Transverse colon (tissue), 4 donors: ENCODE measurements around the gene PNMA8C. TPM values are rescaled to one million over a fixed set of nuclear protein-coding genes. Genes with fewer than 3 reads are reported as not detected.
A peak's percentile ranks its signal among the peaks of the same experiment; 100 is the strongest.

Source experiments
- DNase-seq: peaks from one replicate; pipeline ENCODE4 v3.0.0-alpha.2; 2019
- H3K27ac ChIP-seq, 4 donors: fragments of 200-600 bp; sonication (generic); 2 replicates each; pipeline ENCODE4 v1.5.1; 2016 to 2018; ENCODE audit warnings: inconsistent platforms in 4 of 4
- H3K27me3 ChIP-seq: fragments of 200-600 bp; sonication (generic); 2 replicates; pipeline ENCODE4 v1.5.1; 2017; ENCODE audit warnings: inconsistent platforms
- H3K36me3 ChIP-seq, 4 donors: fragments of 200-600 bp; sonication (generic); 2 replicates each; pipeline ENCODE4 v1.5.1; 2017 to 2019; ENCODE audit warnings: inconsistent platforms in 4 of 4
- H3K4me1 ChIP-seq, 4 donors: fragments of 200-600 bp; sonication (generic); 2 replicates each; pipeline ENCODE4 v1.5.1; 2017 to 2020; ENCODE audit warnings: inconsistent platforms in 4 of 4
- H3K4me3 ChIP-seq, 4 donors: fragments of 200-600 bp; sonication (generic); 1 replicate in 1 of 4; 2 replicates in 3 of 4; pipeline versions ENCODE4 v1.5.1 to v1.6.1; 2017 to 2019; ENCODE audit warnings: inconsistent platforms in 4 of 4
- H3K9me3 ChIP-seq, 2 donors: fragments of 200-600 bp; sonication (generic); 2 replicates each; pipeline ENCODE4 v1.5.1; 2017 to 2019; ENCODE audit warnings: inconsistent platforms in 2 of 2
- CTCF ChIP-seq, 5 experiments: fragments of 200-600 bp in 3 of 5; fragments of 450-650 bp in 2 of 5; sonication (generic) in 3 of 5; IDR thresholded peaks; 1 replicate in 2 of 5; 2 replicates in 3 of 5; pipeline ENCODE4 v1.5.1; 2016 to 2017; ENCODE audit warnings: antibody characterized with exemption in 5 of 5, inconsistent platforms in 3 of 5, mild to moderate bottlenecking in 2 of 5, moderate library complexity in 1 of 5
- EP300 ChIP-seq: sonication (generic); formaldehyde crosslinking; IDR thresholded peaks from one replicate; pipeline ENCODE4 v1.6.1; 2017; ENCODE audit warnings: antibody characterized with exemption, low read depth
- POLR2A ChIP-seq: fragments of 450-650 bp; IDR thresholded peaks from one replicate; pipeline ENCODE4 v1.6.1; 2016; ENCODE audit warnings: antibody characterized with exemption, mild to moderate bottlenecking, moderate library complexity
- POLR2AphosphoS5 ChIP-seq, 3 donors: sonication (generic); formaldehyde crosslinking; IDR thresholded peaks; one replicate each; pipeline ENCODE4 v1.6.1; 2016; ENCODE audit warnings: antibody characterized with exemption in 3 of 3
- WGBS, 2 donors: methylation state at CpG; one replicate each; pipeline ENCODE4 v1.1.5; 2018; ENCODE audit warnings: low coverage in 1 of 2; 5-methylcytosine and 5-hydroxymethylcytosine counted together
- in situ Hi-C, 4 donors: fragments of 200-750 bp; cut with MboI; loops; one replicate each; pipeline versions ENCODE4 v1.15.0 to v1.15.1; 2017; ENCODE audit warnings: low sequenced_read_pairs in 3 of 4, low pct_ligation_motif_present in 1 of 4, low pct_unique_long_range_greater_than_20kb in 1 of 4
- intact Hi-C: fragments of 100-400 bp; cut with DNase I; formaldehyde crosslinking; loops from one replicate; pipeline ENCODE4 v1.15.1; 2023; ENCODE audit warnings: low total_unique reads
- total RNA-seq, 4 donors: library from RNA; depleted of rRNA; stranded (reverse); fragments of >200 nt; gene quantifications; one replicate each; pipeline ENCODE4 v1.1.0, GENCODE V29; 2016

Gene PNMA8C
- total RNA-seq, 4 donors from 2014 or later = not detected

GRCh38 chr19:46471811-46472543 lies 43.2 kb upstream of the PNMA8C start:
- H3K9me3 ChIP-seq = no peaks in the 10 kb centered on the region
- peak overlapping the region in 3 of 4 donors; percentile 14 to 41 (median 31) for H3K4me3 ChIP-seq
- no peak for TF ChIP-seq POLR2A
- no peak for TF ChIP-seq EP300
- TF ChIP-seq CTCF (IDR thresholded peaks at IDR 0.05) = no peak
- no peak for TF ChIP-seq POLR2AphosphoS5 (IDR thresholded peaks at IDR 0.05)
- in situ Hi-C loops (no loop called here), intact Hi-C loops (no loop called here)
- 57% methylated on average over 11 of the region's 11 CpGs; no CpG with 5 or more reads in 1 of the 2 donors for WGBS, 2 donors
- H3K4me1 ChIP-seq = peaks cover 3 to 11% (median 7%) of the 10 kb centered on the region in 4 donors
- DNase-seq = no peak
- H3K36me3 ChIP-seq = no peaks in the 10 kb centered on the region
- peaks cover 51% of the 10 kb centered on the region for H3K27me3 ChIP-seq
- peak overlapping the region in 3 of 4 donors; percentile 56 to 67 (median 65) for H3K27ac ChIP-seq

GRCh38 chr19:46471116-46471733 lies 42.5 kb upstream of the PNMA8C start, which contains the start of gene PNMA8A:
TSS of gene PNMA8A (minus strand) at chr19:46471563. CDS start at chr19:46471035, 528 bp downstream.
- in situ Hi-C loops (no loop called here), intact Hi-C loops (no loop called here)
- H3K4me3 ChIP-seq = peak within 1 kb of the TSS in 3 of 4 donors; percentile 14 to 41 (median 31)
- H3K36me3 ChIP-seq = no peaks in the 10 kb centered on the region
- 9% methylated on average over 22 of the region's 57 CpGs; no CpG with 5 or more reads in 1 of the 2 donors for whole genome bisulfite sequencing, 2 donors
- no peaks in the 10 kb centered on the region for H3K9me3 ChIP-seq
- peak; percentile 24 for DNase-seq
- TF ChIP-seq POLR2AphosphoS5 (IDR thresholded peaks at IDR 0.05) (no peak), CTCF (IDR thresholded peaks at IDR 0.05) (peak in 2 of 5 experiments; percentile 3 to 13)
- peak within 1 kb of the TSS; percentile 56 to 67 (median 62) for H3K27ac ChIP-seq
- H3K4me1 ChIP-seq = peaks cover 3 to 11% (median 7%) of the 10 kb centered on the region in 4 donors
- peaks cover 48% of the 10 kb centered on the region for H3K27me3 ChIP-seq

DNA sequence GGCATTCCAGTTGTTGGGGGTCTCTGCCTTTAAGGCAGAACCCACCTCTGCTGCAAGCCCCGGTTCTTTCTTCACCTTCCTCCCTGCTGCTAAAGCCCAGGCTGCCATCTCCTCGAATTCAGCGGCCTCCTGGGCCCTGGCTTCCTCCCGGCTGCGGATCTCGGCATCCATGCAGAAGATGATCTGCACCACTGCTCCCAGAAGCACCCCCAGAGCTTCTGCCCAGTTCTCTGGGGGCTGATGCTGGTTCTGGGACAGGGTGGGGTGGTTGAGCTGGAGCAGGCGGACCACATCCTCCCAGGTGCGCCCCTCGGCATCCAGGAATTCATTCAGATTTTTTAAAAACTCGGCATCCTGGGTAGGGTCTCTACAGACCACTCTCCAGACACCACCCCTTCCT lies 41.6 kb upstream of the PNMA8C start:
- Histone ChIP-seq H3K4me3 (no peak overlapping the region), H3K4me1 (peaks cover 3 to 11% (median 7%) of the 10 kb centered on the region in 4 donors), H3K27ac (peak overlapping the region in 1 of 4 donors; percentile 56), H3K9me3 (no peaks in the 10 kb centered on the region), H3K27me3 (peaks cover 45% of the 10 kb centered on the region), H3K36me3 (no peaks in the 10 kb centered on the region)
- WGBS, 2 donors = 67 to 86% methylated on average over 3 to 10 of the region's 10 CpGs
- no peak for DNase-seq
- no peak for TF ChIP-seq POLR2AphosphoS5 (IDR thresholded peaks at IDR 0.05)
- TF ChIP-seq EP300 = no peak
- TF ChIP-seq POLR2A = no peak
- TF ChIP-seq CTCF (IDR thresholded peaks at IDR 0.05) = no peak
- in situ Hi-C loops = no loop called here
- intact Hi-C loops = no loop called here

- Histone ChIP-seq H3K36me3 (no peaks in the 10 kb centered on the region), H3K4me3 (no peak overlapping the region), H3K9me3 (no peaks in the 10 kb centered on the region), H3K4me1 (peaks cover 3 to 11% (median 7%) of the 10 kb centered on the region in 4 donors), H3K27ac (no peak overlapping the region), H3K27me3 (peaks cover 43% of the 10 kb centered on the region)
- intact Hi-C loops (no loop called here), in situ Hi-C loops (no loop called here)
- TF ChIP-seq EP300 (no peak), CTCF (IDR thresholded peaks at IDR 0.05) (no peak), POLR2AphosphoS5 (IDR thresholded peaks at IDR 0.05) (no peak), POLR2A (no peak)
- WGBS, 2 donors = 80 to 87% methylated on average over 1 to 18 of the region's 18 CpGs
- DNase-seq = no peak
Measured at GRCh38 chr19:46469541-46470185, 40.9 kb upstream of the PNMA8C start.
